GM19438 (cell line): ENCODE measurements around the gene LRRC32.
A peak's percentile ranks its signal among the peaks of the same experiment; 100 is the strongest.
"Not testable (repeated sequence)": the region's sequence is repeated elsewhere in the genome, so short reads cannot be mapped to it uniquely, and the experiment has no call there.

Experiments used
- ATAC-seq: cut with Tn5 transposase; IDR thresholded peaks from one replicate; pipeline ENCODE4 v1.9.1; 2021; ENCODE audit warnings: low read depth; ENCODE audit not compliant: unreplicated experiment

LRRC32 gene

GRCh38 chr11:76631566-76632308, 38.8 kb downstream of the LRRC32 start:
- ATAC-seq: no peak

DNA sequence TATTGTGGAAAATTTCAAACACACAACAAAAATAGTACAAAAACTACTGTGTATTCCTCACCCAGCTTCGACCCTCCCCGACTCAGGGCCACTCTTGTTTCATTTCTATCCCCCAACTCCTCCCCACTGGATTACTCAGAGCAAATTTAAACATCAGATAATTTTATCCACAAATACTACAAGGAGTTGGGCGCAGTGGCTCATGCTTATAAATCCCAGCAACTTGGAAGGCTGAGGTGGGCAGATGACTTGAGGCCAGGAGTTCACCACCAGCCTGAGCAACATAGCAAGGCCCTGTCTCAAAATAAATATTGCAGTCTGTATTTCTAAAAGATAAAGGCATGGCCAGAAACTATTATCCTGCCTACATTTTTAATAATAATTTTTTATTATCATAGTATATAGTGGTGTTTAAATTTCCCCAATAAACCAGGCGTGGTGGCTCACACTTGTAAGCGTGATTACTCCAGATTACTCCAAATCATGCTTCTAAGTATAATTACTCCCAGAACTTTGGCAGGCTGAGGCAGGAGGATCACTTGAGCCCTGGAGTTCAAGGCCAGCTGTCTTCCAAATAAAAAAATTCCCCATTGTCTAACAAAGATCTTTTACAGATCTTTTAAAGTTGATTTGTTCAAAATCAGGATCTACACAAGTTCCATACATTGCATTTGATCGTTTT, 39.8 kb downstream of the LRRC32 start:
- ATAC-seq: no peak

GRCh38 chr11:76629853-76630599, 40.5 kb downstream of the LRRC32 start:
- no peak for ATAC-seq

GRCh38 chr11:76629116-76629852, 41.3 kb downstream of the LRRC32 start:
- ATAC-seq: no peak

DNA sequence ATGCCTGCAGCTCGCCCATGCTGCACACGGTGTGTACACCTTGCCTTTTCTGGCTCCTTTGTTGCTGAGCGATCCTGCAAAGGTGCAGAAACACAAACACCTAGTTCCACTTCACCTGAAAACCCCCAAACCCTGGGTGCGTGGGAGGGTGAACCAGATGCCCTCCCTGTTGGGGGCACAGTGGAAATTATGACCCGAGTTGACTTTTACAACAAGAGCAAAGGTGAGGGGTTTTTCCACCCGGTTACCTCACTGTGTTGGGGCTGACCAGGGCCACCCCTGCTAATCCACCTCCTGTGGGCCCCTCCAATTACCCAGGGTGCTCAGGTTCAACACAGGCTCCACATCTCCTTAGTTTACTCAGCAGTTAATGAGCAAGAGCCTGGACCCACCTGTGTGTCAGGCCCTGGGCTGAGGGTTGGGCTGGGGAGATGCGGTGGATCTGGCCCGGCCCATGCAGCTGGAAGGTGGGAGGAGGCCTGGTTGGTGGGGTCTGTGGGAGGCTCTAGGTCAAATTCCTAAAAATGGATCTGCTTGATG, 42.1 kb downstream of the LRRC32 start:
- ATAC-seq: no peak

GRCh38 chr11:76627606-76628005, 42.9 kb downstream of the LRRC32 start:
- ATAC-seq: no peak

GRCh38 chr11:76626921-76627401, 43.6 kb downstream of the LRRC32 start:
- peak; percentile 74 for ATAC-seq

DNA sequence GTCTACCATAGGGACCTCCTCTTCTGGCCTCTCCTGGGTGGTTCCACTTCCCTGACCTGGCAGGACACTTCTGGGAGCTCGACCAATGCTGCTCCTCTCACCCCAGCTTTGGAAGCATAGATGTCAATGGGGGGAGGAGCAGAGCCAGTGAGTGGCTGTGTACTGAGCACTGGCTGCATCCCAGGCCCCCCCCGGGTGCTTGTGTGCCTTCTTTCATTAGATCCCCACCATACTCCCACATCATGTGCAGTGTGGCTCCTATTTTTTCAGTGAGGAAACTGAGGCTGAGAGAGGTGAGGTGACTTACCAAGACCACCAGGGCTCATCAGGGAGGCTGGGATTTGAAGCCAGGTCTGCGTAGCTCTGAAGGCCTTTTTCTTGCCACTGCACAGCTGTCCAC, 44.3 kb downstream of the LRRC32 start:
- no peak for ATAC-seq

- ATAC-seq: no peak
Measured at GRCh38 chr11:76625472-76626186, 44.9 kb downstream of the LRRC32 start.

DNA sequence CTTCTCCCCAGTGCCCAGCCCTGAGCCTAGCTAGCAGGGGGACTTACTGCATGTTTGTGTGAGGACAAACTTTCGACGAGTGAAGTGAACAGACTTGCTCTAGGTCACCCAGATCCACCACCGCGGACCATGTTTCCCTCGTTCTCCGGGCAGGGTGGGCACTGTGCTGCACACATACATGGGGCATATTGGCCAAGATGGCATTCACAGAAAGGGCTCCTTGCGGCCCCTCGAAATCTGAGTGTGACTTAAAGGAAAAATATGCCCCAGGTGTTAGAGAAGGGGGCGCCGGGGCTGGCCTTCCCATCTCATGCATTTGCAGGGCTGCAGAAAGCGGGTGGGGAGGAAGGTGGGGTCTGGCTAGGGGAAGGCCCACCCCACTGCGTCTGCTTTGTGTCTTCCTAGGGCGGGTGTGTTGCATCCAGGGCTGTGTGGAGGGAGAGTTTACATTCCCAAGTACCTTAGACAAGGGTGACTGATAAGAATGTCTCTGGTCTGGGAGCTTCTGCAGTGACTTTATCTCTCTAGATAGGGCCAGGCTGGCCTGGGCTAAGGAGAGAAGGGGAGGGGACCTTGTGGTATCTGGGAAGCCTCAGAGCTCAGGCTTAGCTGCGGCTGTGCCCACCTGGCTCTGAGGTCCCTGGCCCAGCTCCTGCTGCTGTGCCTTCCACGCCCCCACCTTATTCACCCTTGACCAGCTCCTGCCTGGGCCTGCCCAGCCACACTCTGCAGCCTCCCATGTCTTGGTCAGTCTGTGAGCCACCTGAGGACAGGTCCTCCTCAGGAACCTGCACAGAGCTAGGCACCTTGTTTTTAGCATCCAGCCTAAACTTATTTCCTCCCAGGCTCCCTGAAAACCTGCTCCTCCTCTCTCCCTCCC, 45.8 kb downstream of the LRRC32 start:
- ATAC-seq: no peak

- no peak for ATAC-seq
Measured at GRCh38 chr11:76623884-76624419, 46.6 kb downstream of the LRRC32 start.

- ATAC-seq: no peak
Measured at GRCh38 chr11:76623171-76623883, 47.2 kb downstream of the LRRC32 start.

GRCh38 chr11:76622493-76623094, 48.0 kb downstream of the LRRC32 start:
- ATAC-seq: no peak

DNA sequence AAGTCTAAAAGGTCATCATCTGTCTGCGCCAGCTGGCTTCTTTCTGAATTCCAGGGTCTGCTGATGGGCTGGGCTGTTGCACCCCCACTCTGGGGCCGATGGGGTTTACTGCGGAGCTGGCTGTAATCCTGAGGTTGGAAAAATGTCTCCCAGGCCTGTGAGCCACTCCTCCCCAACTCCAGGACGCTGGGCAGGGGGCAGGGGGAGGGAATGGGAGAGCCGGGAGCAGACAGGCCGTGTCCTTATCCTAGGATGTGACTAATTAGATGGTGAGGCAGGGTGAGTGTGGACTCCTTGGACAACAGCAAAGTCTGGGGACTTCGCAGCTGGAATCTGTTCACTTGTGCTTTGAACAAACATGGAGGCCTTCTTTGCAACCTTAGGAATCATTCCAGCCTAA, 48.7 kb downstream of the LRRC32 start:
- no peak for ATAC-seq

DNA sequence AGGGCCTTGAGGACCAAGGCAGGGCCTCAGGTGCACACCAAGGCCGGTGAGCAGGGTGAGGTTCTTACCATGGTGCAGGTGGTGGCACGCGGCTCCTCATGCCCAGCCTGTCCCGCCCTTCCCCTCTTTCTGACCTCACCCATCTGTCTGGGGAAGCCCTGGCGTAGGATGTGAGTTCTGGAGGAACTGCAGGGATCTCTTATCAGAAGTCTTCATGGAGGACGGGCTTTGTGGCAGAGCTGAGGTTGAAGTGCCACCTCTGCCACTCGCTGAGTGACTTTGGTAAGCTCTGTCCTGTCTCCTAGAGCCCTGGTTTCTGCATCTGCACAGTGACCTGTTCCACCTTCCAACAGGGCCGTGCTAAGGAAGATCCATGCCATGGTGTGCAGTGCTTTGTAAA, 49.1 kb downstream of the LRRC32 start:
- ATAC-seq: no peak

- no peak for ATAC-seq
Measured at GRCh38 chr11:76620489-76620888, 50.1 kb downstream of the LRRC32 start.

DNA sequence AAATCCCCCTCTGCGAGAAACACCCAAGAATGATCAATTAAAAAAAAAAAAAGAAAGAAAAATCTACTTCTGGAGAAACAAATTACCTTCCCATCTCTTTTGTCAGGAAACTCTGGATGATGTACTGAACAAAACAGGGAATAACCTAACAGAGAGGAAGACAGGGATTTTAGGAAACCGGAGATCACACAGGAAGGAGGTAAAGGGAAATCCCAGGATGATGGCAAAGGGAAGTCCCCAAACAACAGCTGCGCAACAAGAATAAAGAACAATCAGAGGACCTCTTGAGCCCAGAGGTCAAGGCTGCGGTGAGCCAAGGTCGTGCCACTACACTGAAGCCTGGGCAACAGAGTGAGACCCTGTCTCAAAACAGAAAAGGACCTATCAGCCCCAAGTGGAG, 50.7 kb downstream of the LRRC32 start:
- not testable (repeated sequence) for ATAC-seq
